ENCODE data around the gene HACD2. TPM values are rescaled to one million over a fixed set of nuclear protein-coding genes. Genes with fewer than 3 reads are reported as not detected.

Gene HACD2
- total and polyA plus RNA-seq, 9 of the 15 experiments (the other 6 are each of a cell fraction or from before 2014, with no cell fraction given), result 1.3 to 10.5 (median 3.8) TPM

DNA sequence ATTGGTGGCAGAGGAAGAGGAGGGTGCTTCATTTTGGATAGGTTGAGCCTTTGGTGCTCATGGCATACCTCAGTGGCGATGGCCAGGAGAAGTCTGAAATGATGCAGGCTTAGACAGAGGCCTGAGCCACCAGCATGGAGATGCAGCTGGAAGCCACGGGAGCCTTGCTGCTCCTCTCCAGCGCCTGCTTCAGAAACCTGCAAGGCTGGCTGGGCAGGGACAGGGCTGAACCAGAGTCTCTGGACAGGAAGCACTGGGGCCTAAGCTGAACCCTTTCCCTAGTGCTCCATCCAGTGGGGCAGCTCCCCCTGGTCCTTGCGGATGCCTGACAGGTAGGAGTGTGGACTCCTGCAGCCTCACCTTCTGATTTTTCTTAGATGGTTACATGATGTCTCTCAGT is 99.3 kb downstream of the HACD2 start (continued):
- TF ChIP-seq, protein P1, sequence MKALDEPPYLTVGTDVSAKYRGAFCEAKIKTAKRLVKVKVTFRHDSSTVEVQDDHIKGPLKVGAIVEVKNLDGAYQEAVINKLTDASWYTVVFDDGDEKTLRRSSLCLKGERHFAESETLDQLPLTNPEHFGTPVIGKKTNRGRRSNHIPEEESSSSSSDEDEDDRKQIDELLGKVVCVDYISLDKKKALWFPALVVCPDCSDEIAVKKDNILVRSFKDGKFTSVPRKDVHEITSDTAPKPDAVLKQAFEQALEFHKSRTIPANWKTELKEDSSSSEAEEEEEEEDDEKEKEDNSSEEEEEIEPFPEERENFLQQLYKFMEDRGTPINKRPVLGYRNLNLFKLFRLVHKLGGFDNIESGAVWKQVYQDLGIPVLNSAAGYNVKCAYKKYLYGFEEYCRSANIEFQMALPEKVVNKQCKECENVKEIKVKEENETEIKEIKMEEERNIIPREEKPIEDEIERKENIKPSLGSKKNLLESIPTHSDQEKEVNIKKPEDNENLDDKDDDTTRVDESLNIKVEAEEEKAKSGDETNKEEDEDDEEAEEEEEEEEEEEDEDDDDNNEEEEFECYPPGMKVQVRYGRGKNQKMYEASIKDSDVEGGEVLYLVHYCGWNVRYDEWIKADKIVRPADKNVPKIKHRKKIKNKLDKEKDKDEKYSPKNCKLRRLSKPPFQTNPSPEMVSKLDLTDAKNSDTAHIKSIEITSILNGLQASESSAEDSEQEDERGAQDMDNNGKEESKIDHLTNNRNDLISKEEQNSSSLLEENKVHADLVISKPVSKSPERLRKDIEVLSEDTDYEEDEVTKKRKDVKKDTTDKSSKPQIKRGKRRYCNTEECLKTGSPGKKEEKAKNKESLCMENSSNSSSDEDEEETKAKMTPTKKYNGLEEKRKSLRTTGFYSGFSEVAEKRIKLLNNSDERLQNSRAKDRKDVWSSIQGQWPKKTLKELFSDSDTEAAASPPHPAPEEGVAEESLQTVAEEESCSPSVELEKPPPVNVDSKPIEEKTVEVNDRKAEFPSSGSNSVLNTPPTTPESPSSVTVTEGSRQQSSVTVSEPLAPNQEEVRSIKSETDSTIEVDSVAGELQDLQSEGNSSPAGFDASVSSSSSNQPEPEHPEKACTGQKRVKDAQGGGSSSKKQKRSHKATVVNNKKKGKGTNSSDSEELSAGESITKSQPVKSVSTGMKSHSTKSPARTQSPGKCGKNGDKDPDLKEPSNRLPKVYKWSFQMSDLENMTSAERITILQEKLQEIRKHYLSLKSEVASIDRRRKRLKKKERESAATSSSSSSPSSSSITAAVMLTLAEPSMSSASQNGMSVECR (CRISPR knock-in tag; IDR thresholded peaks at IDR 0.05), result no peak
- TF ChIP-seq, protein P2, sequence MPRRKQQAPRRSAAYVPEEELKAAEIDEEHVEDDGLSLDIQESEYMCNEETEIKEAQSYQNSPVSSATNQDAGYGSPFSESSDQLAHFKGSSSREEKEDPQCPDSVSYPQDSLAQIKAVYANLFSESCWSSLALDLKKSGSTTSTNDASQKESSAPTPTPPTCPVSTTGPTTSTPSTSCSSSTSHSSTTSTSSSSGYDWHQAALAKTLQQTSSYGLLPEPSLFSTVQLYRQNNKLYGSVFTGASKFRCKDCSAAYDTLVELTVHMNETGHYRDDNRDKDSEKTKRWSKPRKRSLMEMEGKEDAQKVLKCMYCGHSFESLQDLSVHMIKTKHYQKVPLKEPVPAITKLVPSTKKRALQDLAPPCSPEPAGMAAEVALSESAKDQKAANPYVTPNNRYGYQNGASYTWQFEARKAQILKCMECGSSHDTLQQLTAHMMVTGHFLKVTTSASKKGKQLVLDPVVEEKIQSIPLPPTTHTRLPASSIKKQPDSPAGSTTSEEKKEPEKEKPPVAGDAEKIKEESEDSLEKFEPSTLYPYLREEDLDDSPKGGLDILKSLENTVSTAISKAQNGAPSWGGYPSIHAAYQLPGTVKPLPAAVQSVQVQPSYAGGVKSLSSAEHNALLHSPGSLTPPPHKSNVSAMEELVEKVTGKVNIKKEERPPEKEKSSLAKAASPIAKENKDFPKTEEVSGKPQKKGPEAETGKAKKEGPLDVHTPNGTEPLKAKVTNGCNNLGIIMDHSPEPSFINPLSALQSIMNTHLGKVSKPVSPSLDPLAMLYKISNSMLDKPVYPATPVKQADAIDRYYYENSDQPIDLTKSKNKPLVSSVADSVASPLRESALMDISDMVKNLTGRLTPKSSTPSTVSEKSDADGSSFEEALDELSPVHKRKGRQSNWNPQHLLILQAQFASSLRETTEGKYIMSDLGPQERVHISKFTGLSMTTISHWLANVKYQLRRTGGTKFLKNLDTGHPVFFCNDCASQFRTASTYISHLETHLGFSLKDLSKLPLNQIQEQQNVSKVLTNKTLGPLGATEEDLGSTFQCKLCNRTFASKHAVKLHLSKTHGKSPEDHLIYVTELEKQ (CRISPR knock-in tag; IDR thresholded peaks at IDR 0.05), result no peak
- TF ChIP-seq ETS2 (tag; IDR thresholded peaks at IDR 0.05; ENCODE audit: borderline replicate concordance, poor library complexity, severe bottlenecking), result no peak
- TF ChIP-seq SMARCB1 (IDR thresholded peaks at IDR 0.05; ENCODE audit: insufficient read length, low read depth), result no peak
- TF ChIP-seq POLR2AphosphoS2 (IDR thresholded peaks at IDR 0.05; ENCODE audit: low read length), result no peak
- TF ChIP-seq, protein P3, sequence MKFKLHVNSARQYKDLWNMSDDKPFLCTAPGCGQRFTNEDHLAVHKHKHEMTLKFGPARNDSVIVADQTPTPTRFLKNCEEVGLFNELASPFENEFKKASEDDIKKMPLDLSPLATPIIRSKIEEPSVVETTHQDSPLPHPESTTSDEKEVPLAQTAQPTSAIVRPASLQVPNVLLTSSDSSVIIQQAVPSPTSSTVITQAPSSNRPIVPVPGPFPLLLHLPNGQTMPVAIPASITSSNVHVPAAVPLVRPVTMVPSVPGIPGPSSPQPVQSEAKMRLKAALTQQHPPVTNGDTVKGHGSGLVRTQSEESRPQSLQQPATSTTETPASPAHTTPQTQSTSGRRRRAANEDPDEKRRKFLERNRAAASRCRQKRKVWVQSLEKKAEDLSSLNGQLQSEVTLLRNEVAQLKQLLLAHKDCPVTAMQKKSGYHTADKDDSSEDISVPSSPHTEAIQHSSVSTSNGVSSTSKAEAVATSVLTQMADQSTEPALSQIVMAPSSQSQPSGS (CRISPR knock-in tag; IDR thresholded peaks at IDR 0.05), result no peak
- TF ChIP-seq SMARCE1 (IDR thresholded peaks at IDR 0.05), result no peak
